OCI-LY3 (cell line): ENCODE measurements around the gene TPPP2.

Experiments
- EZH2phosphoT487 ChIP-seq: fragments of 200-600 bp; shearing (Covaris generic); IDR thresholded peaks from 2 replicates; pipeline ENCODE4 v1.6.1; 2018; ENCODE audit warnings: antibody characterized with exemption, mixed run types, low read depth
- TF ChIP-seq, protein P1 (sequence below): fragments of 200-600, 300-600 bp; sonication (generic); IDR thresholded peaks from 2 replicates; pipeline ENCODE4 v1.5.1; 2014; ENCODE audit warnings: antibody characterized with exemption, low read length, low read depth

GRCh38 chr14:20988717-20989470 lies 41.1 kb upstream of the TPPP2 start:
- TF ChIP-seq, protein P1, sequence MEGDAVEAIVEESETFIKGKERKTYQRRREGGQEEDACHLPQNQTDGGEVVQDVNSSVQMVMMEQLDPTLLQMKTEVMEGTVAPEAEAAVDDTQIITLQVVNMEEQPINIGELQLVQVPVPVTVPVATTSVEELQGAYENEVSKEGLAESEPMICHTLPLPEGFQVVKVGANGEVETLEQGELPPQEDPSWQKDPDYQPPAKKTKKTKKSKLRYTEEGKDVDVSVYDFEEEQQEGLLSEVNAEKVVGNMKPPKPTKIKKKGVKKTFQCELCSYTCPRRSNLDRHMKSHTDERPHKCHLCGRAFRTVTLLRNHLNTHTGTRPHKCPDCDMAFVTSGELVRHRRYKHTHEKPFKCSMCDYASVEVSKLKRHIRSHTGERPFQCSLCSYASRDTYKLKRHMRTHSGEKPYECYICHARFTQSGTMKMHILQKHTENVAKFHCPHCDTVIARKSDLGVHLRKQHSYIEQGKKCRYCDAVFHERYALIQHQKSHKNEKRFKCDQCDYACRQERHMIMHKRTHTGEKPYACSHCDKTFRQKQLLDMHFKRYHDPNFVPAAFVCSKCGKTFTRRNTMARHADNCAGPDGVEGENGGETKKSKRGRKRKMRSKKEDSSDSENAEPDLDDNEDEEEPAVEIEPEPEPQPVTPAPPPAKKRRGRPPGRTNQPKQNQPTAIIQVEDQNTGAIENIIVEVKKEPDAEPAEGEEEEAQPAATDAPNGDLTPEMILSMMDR = no peak
- no peak for TF ChIP-seq EZH2phosphoT487
